SH-SY5Y (cell line): Measurements from ENCODE around the gene CLIC4.

ENCODE experiments used
- GATA2 ChIP-seq: IDR thresholded peaks from 2 replicates; pipeline ENCODE4 v1.6.1; 2011; ENCODE audit warnings: mild to moderate bottlenecking, low read depth, low read length
- GATA3 ChIP-seq: IDR thresholded peaks from 2 replicates; pipeline ENCODE4 v1.6.1; 2011; ENCODE audit warnings: low read depth, mild to moderate bottlenecking, low read length, moderate library complexity

GRCh38 chr1:24803220-24803619 is 58.0 kb downstream of the CLIC4 start:
- TF ChIP-seq GATA3 = no peak
- no peak for TF ChIP-seq GATA2
